OCI-LY1 (cell line): ENCODE data around the gene ZMYND15.

Source experiments
- H2AFZ ChIP-seq: fragments of 200-600 bp; sonication (generic), shearing (Covaris generic); 2 replicates; pipeline ENCODE4 v1.6.0; 2014; ENCODE audit warnings: antibody characterized with exemption, mild to moderate bottlenecking, low read length
- H3F3A ChIP-seq: fragments of 200-600 bp; sonication (generic), shearing (Covaris generic); 2 replicates; pipeline ENCODE4 v1.6.0; 2014; ENCODE audit warnings: mild to moderate bottlenecking, antibody characterized with exemption, low read length, moderate library complexity; ENCODE audit not compliant: insufficient read depth
- H3K27ac ChIP-seq: fragments of 200-600 bp; sonication (generic); 2 replicates; pipeline ENCODE4 v1.5.1; 2014; ENCODE audit warnings: low read length, mixed run types, mild to moderate bottlenecking, low read depth; ENCODE audit not compliant: poor library complexity, severe bottlenecking
- H3K27me3 ChIP-seq: fragments of 200-600 bp; sonication (generic); 2 replicates; pipeline ENCODE4 v1.6.0; 2014; ENCODE audit warnings: antibody characterized with exemption, mild to moderate bottlenecking, low read length, moderate library complexity; ENCODE audit not compliant: insufficient read depth
- H3K36me3 ChIP-seq: fragments of 200-600 bp; sonication (generic); 2 replicates; pipeline ENCODE4 v1.6.1; 2014; ENCODE audit warnings: mild to moderate bottlenecking, antibody characterized with exemption, low read length, moderate library complexity, mixed read lengths; ENCODE audit not compliant: insufficient read depth
- H3K4me1 ChIP-seq: fragments of 200-600 bp; sonication (generic); 2 replicates; pipeline ENCODE4 v1.5.1; 2014; ENCODE audit warnings: mild to moderate bottlenecking, low read length, moderate library complexity; ENCODE audit not compliant: insufficient read depth, severe bottlenecking
- H3K4me2 ChIP-seq: fragments of 200-600 bp; sonication (generic), shearing (Covaris generic); 2 replicates; pipeline ENCODE4 v1.6.1; 2014; ENCODE audit warnings: low read length
- H3K4me3 ChIP-seq: fragments of 200-600 bp; sonication (generic); 2 replicates; pipeline ENCODE4 v1.5.1; 2014; ENCODE audit warnings: low read length, low read depth, mild to moderate bottlenecking, mixed read lengths; ENCODE audit not compliant: poor library complexity, severe bottlenecking
- H3K79me2 ChIP-seq: fragments of 200-600 bp; shearing (Covaris generic); 2 replicates; pipeline ENCODE4 v1.6.1; 2016; ENCODE audit warnings: mixed run types, low read length, mixed read lengths; ENCODE audit not compliant: insufficient read depth
- H3K9ac ChIP-seq: fragments of 200-600 bp; sonication (generic), shearing (Covaris generic); 2 replicates; pipeline ENCODE4 v1.6.1; 2014; ENCODE audit warnings: mild to moderate bottlenecking, low read length, mixed read lengths
- H3K9me2 ChIP-seq: fragments of 200-600 bp; sonication (generic), shearing (Covaris generic); 2 replicates; pipeline ENCODE4 v1.6.1; 2014; ENCODE audit warnings: low read depth, mild to moderate bottlenecking, low read length, mixed read lengths
- H3K9me3 ChIP-seq: fragments of 200-600 bp; shearing (Covaris generic); 2 replicates; pipeline ENCODE4 v1.6.1; 2014; ENCODE audit warnings: low read length, mixed read lengths
- H4K20me1 ChIP-seq: fragments of 200-600 bp; sonication (generic), shearing (Covaris generic); 2 replicates; pipeline ENCODE4 v1.6.0; 2016; ENCODE audit warnings: mild to moderate bottlenecking, low read length; ENCODE audit not compliant: insufficient read depth
- CTCF ChIP-seq: fragments of 200-600 bp; sonication (generic), shearing (Covaris generic); IDR thresholded peaks from 2 replicates; pipeline ENCODE4 v1.5.1; 2017; ENCODE audit warnings: mild to moderate bottlenecking, antibody characterized with exemption, low read length, moderate library complexity, mixed read lengths
- EZH2 ChIP-seq: fragments of 200-600 bp; sonication (generic), shearing (Covaris generic); IDR thresholded peaks from 2 replicates; pipeline ENCODE4 v1.8.0; 2017; ENCODE audit warnings: borderline replicate concordance, mixed run types, mild to moderate bottlenecking, antibody characterized with exemption, low read length, moderate library complexity, mixed read lengths

The ZMYND15 gene

GRCh38 chr17:4782652-4783051 is 43.0 kb downstream of the ZMYND15 start:
- H3K79me2 ChIP-seq, result no peaks in the 10 kb centered on the region
- H3F3A ChIP-seq, result no peaks in the 10 kb centered on the region
- H3K9me2 ChIP-seq, result no peaks in the 10 kb centered on the region
- H3K4me3 ChIP-seq, result no peak overlapping the region
- TF ChIP-seq CTCF, result no peak
- no peak for TF ChIP-seq EZH2
- no peaks in the 10 kb centered on the region for H4K20me1 ChIP-seq
- no peaks in the 10 kb centered on the region for H3K4me1 ChIP-seq
- H3K27me3 ChIP-seq, result 0 out of 2 replicates have a peak, but pooled peaks cover 11% of the 10 kb centered on the region
- H3K36me3 ChIP-seq, result no peaks in the 10 kb centered on the region
- no peak overlapping the region for H3K27ac ChIP-seq
- H3K9me3 ChIP-seq, result no peaks in the 10 kb centered on the region
- H2AFZ ChIP-seq, result no peak overlapping the region
- H3K4me2 ChIP-seq, result no peak overlapping the region
- no peak overlapping the region for H3K9ac ChIP-seq

GRCh38 chr17:4785311-4786105 is 45.9 kb downstream of the ZMYND15 start:
- no peak overlapping the region for H3K4me2 ChIP-seq
- TF ChIP-seq CTCF (no peak), EZH2 (no peak)
- H3K27me3 ChIP-seq, result peaks cover 14% of the 10 kb centered on the region; the same call in 1 of the 2 replicates
- H3F3A ChIP-seq, result no peaks in the 10 kb centered on the region
- H3K27ac ChIP-seq, result no peak overlapping the region
- H3K9me3 ChIP-seq, result no peaks in the 10 kb centered on the region
- no peaks in the 10 kb centered on the region for H4K20me1 ChIP-seq
- peaks cover 13% of the 10 kb centered on the region for H3K4me1 ChIP-seq
- no peak overlapping the region for H2AFZ ChIP-seq
- no peaks in the 10 kb centered on the region for H3K79me2 ChIP-seq
- H3K4me3 ChIP-seq, result no peak overlapping the region
- no peaks in the 10 kb centered on the region for H3K9me2 ChIP-seq
- H3K36me3 ChIP-seq, result no peaks in the 10 kb centered on the region
- no peak overlapping the region for H3K9ac ChIP-seq

- peaks cover 11% of the 10 kb centered on the region; the same call in 1 of the 2 replicates for H3K27me3 ChIP-seq
- no peak within 1 kb of the TSS for H2AFZ ChIP-seq
- no peaks in the 10 kb centered on the region for H3K36me3 ChIP-seq
- H4K20me1 ChIP-seq, result no peaks in the 10 kb centered on the region
- H3F3A ChIP-seq, result no peaks in the 10 kb centered on the region
- H3K9ac ChIP-seq, result no peak within 1 kb of the TSS
- H3K79me2 ChIP-seq, result no peaks in the 10 kb centered on the region
- TF ChIP-seq EZH2 (no peak), CTCF (no peak)
- H3K4me3 ChIP-seq, result no peak within 1 kb of the TSS
- H3K9me3 ChIP-seq, result no peaks in the 10 kb centered on the region
- H3K4me2 ChIP-seq, result no peak within 1 kb of the TSS
- H3K4me1 ChIP-seq, result peaks cover 17% of the 10 kb centered on the region
- H3K9me2 ChIP-seq, result no peaks in the 10 kb centered on the region
- no peak within 1 kb of the TSS for H3K27ac ChIP-seq
Measured at GRCh38 chr17:4786106-4786511, 46.5 kb downstream of the ZMYND15 start, which contains the start of gene VMO1. Gene VMO1 (minus strand): TSS chr17:4786364. CDS start chr17:4786352, 12 bp downstream.
